GM21526 (cell line): Measurements from ENCODE around the gene BLMH.
"Not testable (repeated sequence)": the region's sequence is repeated elsewhere in the genome, so short reads cannot be mapped to it uniquely, and the experiment has no call there.

ENCODE experiments used
- ATAC-seq: cut with Tn5 transposase; IDR thresholded peaks from one replicate; pipeline ENCODE4 v1.9.1; 2021; ENCODE audit warnings: moderate library complexity; ENCODE audit not compliant: unreplicated experiment, low FRiP score

Gene BLMH

GRCh38 chr17:30232015-30232823 lies 59.5 kb downstream of the BLMH start:
- ATAC-seq: no peak

GRCh38 chr17:30230596-30231125 lies 61.1 kb downstream of the BLMH start:
- ATAC-seq: no peak

- ATAC-seq: not testable (repeated sequence)
Measured at GRCh38 chr17:30230009-30230408, 61.7 kb downstream of the BLMH start.

GRCh38 chr17:30229012-30229411 lies 62.7 kb downstream of the BLMH start:
- ATAC-seq: no peak

- ATAC-seq: no peak
Measured at GRCh38 chr17:30228011-30228410, 63.7 kb downstream of the BLMH start.

GRCh38 chr17:30226878-30227277 lies 64.9 kb downstream of the BLMH start:
- no peak for ATAC-seq

GRCh38 chr17:30225919-30226553 lies 65.7 kb downstream of the BLMH start:
- no peak for ATAC-seq

- no peak for ATAC-seq
Measured at GRCh38 chr17:30225112-30225511, 66.6 kb downstream of the BLMH start.

- ATAC-seq: no peak
Measured at GRCh38 chr17:30224419-30224960, 67.3 kb downstream of the BLMH start.

GRCh38 chr17:30222721-30223175 lies 69.0 kb downstream of the BLMH start:
- ATAC-seq: no peak

GRCh38 chr17:30222251-30222650 lies 69.5 kb downstream of the BLMH start:
- ATAC-seq: no peak

- no peak for ATAC-seq
Measured at GRCh38 chr17:30221346-30221745, 70.4 kb downstream of the BLMH start.

GRCh38 chr17:30220414-30220813 lies 71.3 kb downstream of the BLMH start:
- no peak for ATAC-seq

GRCh38 chr17:30219833-30220232 lies 71.9 kb downstream of the BLMH start:
- ATAC-seq: no peak

- no peak for ATAC-seq
Measured at GRCh38 chr17:30219315-30219714, 72.4 kb downstream of the BLMH start.

- no peak for ATAC-seq
Measured at GRCh38 chr17:30218799-30219198, 72.9 kb downstream of the BLMH start.

- no peak for ATAC-seq
Measured at GRCh38 chr17:30217746-30218245, 73.9 kb downstream of the BLMH start.

GRCh38 chr17:30217054-30217453 lies 74.7 kb downstream of the BLMH start:
- no peak for ATAC-seq

GRCh38 chr17:30212750-30213149 lies 79.0 kb downstream of the BLMH start:
- ATAC-seq: no peak

GRCh38 chr17:30211371-30211770 lies 80.4 kb downstream of the BLMH start:
- ATAC-seq: no peak

GRCh38 chr17:30210901-30211300 lies 80.8 kb downstream of the BLMH start:
- no peak for ATAC-seq
